ENCODE measurements around the gene RNF144A. TPM values are rescaled to one million over a fixed set of nuclear protein-coding genes. Genes with fewer than 3 reads are reported as not detected.

The RNF144A gene
- total RNA-seq, 2 experiments from 2014 or later = 20.0 to 35.5 TPM

- Mint-ChIP-seq H3K4me3 (no peak overlapping the region), H3K4me1 (peaks cover 25% of the 10 kb centered on the region)
These were observed 7.1 kb downstream of the RNF144A start for GRCh38 chr2:6924101-6924923.

GRCh38 chr2:6924924-6925409 is 7.8 kb downstream of the RNF144A start:
- CTCF ChIA-PET = no interaction called here
- H3K4me3 Mint-ChIP-seq = no peak overlapping the region
- DNase-seq (peak; percentile 21), ATAC-seq (no peak)
- peaks cover 36% of the 10 kb centered on the region for H3K36me3 Mint-ChIP-seq
- H3K9me3 Mint-ChIP-seq (ENCODE audit: low read depth) = peaks cover 5% of the 10 kb centered on the region
- no peak overlapping the region for H3K27ac Mint-ChIP-seq
- peaks cover 23% of the 10 kb centered on the region for H3K4me1 Mint-ChIP-seq
- H3K27me3 Mint-ChIP-seq = no peaks in the 10 kb centered on the region

More at GRCh38 chr2:6924101-6924923, 7.1 kb downstream of the RNF144A start:
- Mint-ChIP-seq H3K9me3 (ENCODE audit: low read depth) (peaks cover 5% of the 10 kb centered on the region), H3K27me3 (no peaks in the 10 kb centered on the region), H3K27ac (no peak overlapping the region), H3K36me3 (peaks cover 39% of the 10 kb centered on the region)
- CTCF ChIA-PET = interaction anchor here (0.5 kb wide), 1 partner anchor 99 kb away, joined by 3 read pairs; no protein-coding TSS in a partner anchor
- ATAC-seq (no peak), DNase-seq (peak; percentile 33)

- CTCF ChIA-PET = no interaction called here
- Mint-ChIP-seq H3K27me3 (no peaks in the 10 kb centered on the region), H3K36me3 (peaks cover 36% of the 10 kb centered on the region), H3K4me3 (no peak overlapping the region), H3K9me3 (ENCODE audit: low read depth) (peaks cover 5% of the 10 kb centered on the region), H3K4me1 (peaks cover 21% of the 10 kb centered on the region), H3K27ac (no peak overlapping the region)
- DNase-seq (no peak), ATAC-seq (no peak)
These were observed 9.0 kb downstream of the RNF144A start for GRCh38 chr2:6926071-6926732.

GRCh38 chr2:6927186-6927585 is 10.0 kb downstream of the RNF144A start:
- Mint-ChIP-seq H3K36me3 (peaks cover 42% of the 10 kb centered on the region), H3K4me3 (no peak overlapping the region), H3K4me1 (peaks cover 19% of the 10 kb centered on the region), H3K27me3 (no peaks in the 10 kb centered on the region), H3K9me3 (ENCODE audit: low read depth) (peaks cover 5% of the 10 kb centered on the region), H3K27ac (no peak overlapping the region)
- ATAC-seq = no peak
- CTCF ChIA-PET = no interaction called here
- DNase-seq = no peak

GRCh38 chr2:6927753-6928152 is 10.5 kb downstream of the RNF144A start:
- DNase-seq = no peak
- no peak for ATAC-seq
- no peak overlapping the region for H3K27ac Mint-ChIP-seq
- H3K9me3 Mint-ChIP-seq (ENCODE audit: low read depth) = peaks cover 5% of the 10 kb centered on the region
- H3K36me3 Mint-ChIP-seq = peaks cover 42% of the 10 kb centered on the region
- H3K27me3 Mint-ChIP-seq = no peaks in the 10 kb centered on the region
- CTCF ChIA-PET = no interaction called here
- H3K4me1 Mint-ChIP-seq = peaks cover 18% of the 10 kb centered on the region
- H3K4me3 Mint-ChIP-seq = no peak overlapping the region

GRCh38 chr2:6928452-6928851 is 11.2 kb downstream of the RNF144A start:
- ATAC-seq = no peak
- Mint-ChIP-seq H3K4me3 (no peak overlapping the region), H3K36me3 (peaks cover 45% of the 10 kb centered on the region), H3K27me3 (no peaks in the 10 kb centered on the region), H3K27ac (no peak overlapping the region), H3K9me3 (ENCODE audit: low read depth) (peaks cover 5% of the 10 kb centered on the region), H3K4me1 (peaks cover 18% of the 10 kb centered on the region)
- CTCF ChIA-PET = interaction anchor here (1.5 kb wide), 1 partner anchor 32 kb away, joined by 3 read pairs; no protein-coding TSS in a partner anchor
- DNase-seq = no peak

GRCh38 chr2:6929196-6929819 is 12.1 kb downstream of the RNF144A start:
- H3K27ac Mint-ChIP-seq = no peak overlapping the region
- no peaks in the 10 kb centered on the region for H3K27me3 Mint-ChIP-seq
- H3K9me3 Mint-ChIP-seq (ENCODE audit: low read depth) = peaks cover 5% of the 10 kb centered on the region
- no peak overlapping the region for H3K4me3 Mint-ChIP-seq
- DNase-seq = no peak
- CTCF ChIA-PET = interaction anchor here (0.8 to 1.5 kb wide), 7 partner anchors 10 to 63 kb away, joined by 3 to 6 read pairs (median 3); no protein-coding TSS in a partner anchor
- ATAC-seq = no peak
- H3K36me3 Mint-ChIP-seq = peaks cover 41% of the 10 kb centered on the region
- peaks cover 22% of the 10 kb centered on the region for H3K4me1 Mint-ChIP-seq

- H3K9me3 Mint-ChIP-seq (ENCODE audit: low read depth) = peaks cover 5% of the 10 kb centered on the region
- H3K4me3 Mint-ChIP-seq = no peak overlapping the region
- H3K27me3 Mint-ChIP-seq = no peaks in the 10 kb centered on the region
- H3K27ac Mint-ChIP-seq = no peak overlapping the region
- peaks cover 29% of the 10 kb centered on the region for H3K4me1 Mint-ChIP-seq
- ATAC-seq (no peak), DNase-seq (no peak)
- CTCF ChIA-PET = no interaction called here
- peaks cover 41% of the 10 kb centered on the region for H3K36me3 Mint-ChIP-seq
These were observed 13.9 kb downstream of the RNF144A start for GRCh38 chr2:6930923-6931647.

- CTCF ChIA-PET = interaction anchor here (1.2 to 1.3 kb wide), 2 partner anchors 10 to 34 kb away, joined by 3 to 5 read pairs; no protein-coding TSS in a partner anchor
- Mint-ChIP-seq H3K27ac (no peak overlapping the region), H3K27me3 (no peaks in the 10 kb centered on the region), H3K4me3 (no peak overlapping the region), H3K4me1 (peaks cover 29% of the 10 kb centered on the region), H3K36me3 (peaks cover 36% of the 10 kb centered on the region), H3K9me3 (ENCODE audit: low read depth) (peaks cover 5% of the 10 kb centered on the region)
- no peak for DNase-seq
- ATAC-seq = no peak
These were observed 14.5 kb downstream of the RNF144A start for GRCh38 chr2:6931753-6932152.

- ATAC-seq = no peak
- DNase-seq = no peak
- Mint-ChIP-seq H3K36me3 (peaks cover 32% of the 10 kb centered on the region), H3K27ac (no peak overlapping the region), H3K9me3 (ENCODE audit: low read depth) (peaks cover 5% of the 10 kb centered on the region), H3K4me3 (no peak overlapping the region), H3K4me1 (peaks cover 29% of the 10 kb centered on the region), H3K27me3 (no peaks in the 10 kb centered on the region)
- CTCF ChIA-PET = interaction anchor here (1.2 to 1.3 kb wide), 2 partner anchors 11 to 35 kb away, joined by 3 to 5 read pairs; no protein-coding TSS in a partner anchor
These were observed 15.0 kb downstream of the RNF144A start for GRCh38 chr2:6932206-6932605.

- peaks cover 29% of the 10 kb centered on the region for H3K4me1 Mint-ChIP-seq
- CTCF ChIA-PET = interaction anchor here (1.2 to 1.3 kb wide), 2 partner anchors 11 to 35 kb away, joined by 3 to 5 read pairs; no protein-coding TSS in a partner anchor
- DNase-seq (no peak), ATAC-seq (no peak)
- peaks cover 5% of the 10 kb centered on the region for H3K9me3 Mint-ChIP-seq (ENCODE audit: low read depth)
- no peaks in the 10 kb centered on the region for H3K27me3 Mint-ChIP-seq
- H3K27ac Mint-ChIP-seq = no peak overlapping the region
- H3K36me3 Mint-ChIP-seq = peaks cover 26% of the 10 kb centered on the region
- no peak overlapping the region for H3K4me3 Mint-ChIP-seq
These were observed 15.6 kb downstream of the RNF144A start for GRCh38 chr2:6932828-6933227.

- Mint-ChIP-seq H3K36me3 (peaks cover 18% of the 10 kb centered on the region), H3K27me3 (no peaks in the 10 kb centered on the region), H3K9me3 (ENCODE audit: low read depth) (no peaks in the 10 kb centered on the region), H3K27ac (no peak overlapping the region), H3K4me1 (peaks cover 20% of the 10 kb centered on the region), H3K4me3 (no peak overlapping the region)
- DNase-seq = no peak
- CTCF ChIA-PET = no interaction called here
- no peak for ATAC-seq
These were observed 16.7 kb downstream of the RNF144A start for GRCh38 chr2:6933911-6934310.

GRCh38 chr2:6934345-6934744 is 17.1 kb downstream of the RNF144A start:
- Mint-ChIP-seq H3K4me1 (peaks cover 16% of the 10 kb centered on the region), H3K27me3 (no peaks in the 10 kb centered on the region), H3K9me3 (ENCODE audit: low read depth) (no peaks in the 10 kb centered on the region), H3K36me3 (peaks cover 16% of the 10 kb centered on the region), H3K4me3 (no peak overlapping the region), H3K27ac (no peak overlapping the region)
- CTCF ChIA-PET = no interaction called here
- no peak for DNase-seq
- ATAC-seq = no peak
